Trophoblast cell (in vitro differentiated cells and primary cell): ENCODE results near the gene KCNG4.

Experiments used
- DNase-seq, 2 donors: peaks; one replicate each; pipeline ENCODE4 v3.0.0-alpha.2; 2016
- H2AFZ ChIP-seq: 2 replicates; pipeline ENCODE4 v1.6.1; 2013; ENCODE audit warnings: low read length, moderate library complexity, mild to moderate bottlenecking; ENCODE audit not compliant: insufficient read depth, poor library complexity
- H2AK5ac ChIP-seq: 2 replicates; pipeline ENCODE4 v1.6.1; 2013; ENCODE audit warnings: mild to moderate bottlenecking, low read length
- H2BK120ac ChIP-seq: 2 replicates; pipeline ENCODE4 v1.6.1; 2013; ENCODE audit warnings: low read length, mild to moderate bottlenecking, moderate library complexity; ENCODE audit not compliant: insufficient read depth, poor library complexity
- H2BK12ac ChIP-seq: 2 replicates; pipeline ENCODE4 v1.6.1; 2013; ENCODE audit warnings: mild to moderate bottlenecking, low read length, moderate library complexity
- H2BK5ac ChIP-seq: 2 replicates; pipeline ENCODE4 v1.6.1; 2013; ENCODE audit warnings: low read length, low read depth, moderate library complexity, mild to moderate bottlenecking; ENCODE audit not compliant: poor library complexity
- H3K14ac ChIP-seq: 2 replicates; pipeline ENCODE4 v1.6.1; 2013; ENCODE audit warnings: mild to moderate bottlenecking, low read length
- H3K18ac ChIP-seq: 2 replicates; pipeline ENCODE4 v1.6.1; 2013; ENCODE audit warnings: mild to moderate bottlenecking, low read length
- H3K23ac ChIP-seq: 2 replicates; pipeline ENCODE4 v1.6.1; 2013; ENCODE audit warnings: low read length
- H3K27ac ChIP-seq: 2 replicates; pipeline ENCODE4 v1.5.1; 2013; ENCODE audit warnings: low read depth, mild to moderate bottlenecking, inconsistent platforms, low read length, moderate library complexity
- H3K27me3 ChIP-seq: 2 replicates; pipeline ENCODE4 v1.6.1; 2013; ENCODE audit warnings: inconsistent platforms, mild to moderate bottlenecking, low read length, moderate library complexity; ENCODE audit not compliant: insufficient read depth
- H3K36me3 ChIP-seq, 2 experiments: 1 replicate in 1 of 2; 2 replicates in 1 of 2; pipeline ENCODE4 v1.6.1; 2013; ENCODE audit warnings: low read length in 2 of 2, mild to moderate bottlenecking in 2 of 2, moderate library complexity in 1 of 2; ENCODE audit not compliant: insufficient read depth in 2 of 2, control insufficient read depth in 1 of 2
- H3K4ac ChIP-seq: 2 replicates; pipeline ENCODE4 v1.6.1; 2013; ENCODE audit warnings: low read depth, mild to moderate bottlenecking, low read length, moderate library complexity
- H3K4me1 ChIP-seq, 2 experiments: 1 replicate in 1 of 2; 2 replicates in 1 of 2; pipeline ENCODE4 v1.6.1; 2013; ENCODE audit warnings: low read length in 2 of 2, mild to moderate bottlenecking in 2 of 2, moderate library complexity in 1 of 2; ENCODE audit not compliant: insufficient read depth in 2 of 2, control insufficient read depth in 1 of 2
- H3K4me2 ChIP-seq: 2 replicates; pipeline ENCODE4 v1.6.1; 2013; ENCODE audit warnings: inconsistent platforms, mild to moderate bottlenecking, low read length, moderate library complexity
- H3K4me3 ChIP-seq: 2 replicates; pipeline ENCODE4 v1.5.1; 2013; ENCODE audit warnings: mild to moderate bottlenecking, low read depth, low read length, inconsistent platforms
- H3K79me1 ChIP-seq: one replicate; pipeline ENCODE4 v1.6.1; 2013; ENCODE audit warnings: low read length
- H3K79me2 ChIP-seq: 2 replicates; pipeline ENCODE4 v1.6.1; 2013; ENCODE audit warnings: low read length, mild to moderate bottlenecking; ENCODE audit not compliant: control insufficient read depth, insufficient read depth, poor library complexity
- H3K9ac ChIP-seq: 2 replicates; pipeline ENCODE4 v1.6.1; 2013; ENCODE audit warnings: mild to moderate bottlenecking, low read length
- H3K9me3 ChIP-seq: 2 replicates; pipeline ENCODE4 v1.6.1; 2013; ENCODE audit warnings: low read depth, mild to moderate bottlenecking, control low read depth, inconsistent platforms, low read length; ENCODE audit not compliant: insufficient read depth
- H4K12ac ChIP-seq: 2 replicates; pipeline ENCODE4 v1.6.1; 2013; ENCODE audit warnings: low read depth, mild to moderate bottlenecking, low read length, moderate library complexity
- H4K8ac ChIP-seq: 2 replicates; pipeline ENCODE4 v1.6.1; 2013; ENCODE audit warnings: low read depth, mild to moderate bottlenecking, low read length, moderate library complexity
- H4K91ac ChIP-seq: one replicate; pipeline ENCODE4 v1.6.1; 2013; ENCODE audit warnings: low read depth, mild to moderate bottlenecking, low read length, moderate library complexity
- WGBS: extraction: QIAGEN DNeasy Blood & Tissue Kit; methylation state at CpG from one replicate; pipeline ENCODE4 v1.1.7; 2013; ENCODE audit warnings: missing lambda C conversion rate; ENCODE audit not compliant: insufficient read length, insufficient coverage; ENCODE audit errors: extremely low coverage; 5-methylcytosine and 5-hydroxymethylcytosine counted together

Gene KCNG4

GRCh38 chr16:84212631-84213030 lies 27.2 kb downstream of the KCNG4 start:
- no peak overlapping the region for H3K23ac ChIP-seq
- DNase-seq: no peak
- H2BK5ac ChIP-seq: no peak overlapping the region
- no peak overlapping the region for H2BK12ac ChIP-seq
- no peak overlapping the region for H3K4me2 ChIP-seq
- no peaks in the 10 kb centered on the region for H3K79me1 ChIP-seq
- no peaks in the 10 kb centered on the region for H3K27me3 ChIP-seq
- H3K4me1 ChIP-seq: no peaks in the 10 kb centered on the region
- H3K79me2 ChIP-seq: no peaks in the 10 kb centered on the region
- H3K4me3 ChIP-seq: no peak overlapping the region
- H3K18ac ChIP-seq: no peak overlapping the region
- no peaks in the 10 kb centered on the region for H3K36me3 ChIP-seq
- no peak overlapping the region for H4K12ac ChIP-seq
- H2BK120ac ChIP-seq: no peak overlapping the region
- no peak overlapping the region for H3K27ac ChIP-seq
- WGBS: no CpG with 5 or more reads among the region's 4 CpGs
- no peak overlapping the region for H3K4ac ChIP-seq
- no peak overlapping the region for H3K14ac ChIP-seq
- H4K91ac ChIP-seq: no peak overlapping the region
- H2AK5ac ChIP-seq: no peak overlapping the region
- H3K9me3 ChIP-seq: peaks cover 2% of the 10 kb centered on the region
- H4K8ac ChIP-seq: no peak overlapping the region
- no peak overlapping the region for H2AFZ ChIP-seq
- no peak overlapping the region for H3K9ac ChIP-seq

- Histone ChIP-seq H2BK12ac (no peak overlapping the region), H3K27me3 (no peaks in the 10 kb centered on the region), H3K9ac (no peak overlapping the region), H3K4me3 (no peak overlapping the region), H2AK5ac (no peak overlapping the region), H3K27ac (no peak overlapping the region), H4K12ac (no peak overlapping the region), H4K91ac (no peak overlapping the region), H3K4me1 (no peaks in the 10 kb centered on the region), H3K36me3 (no peaks in the 10 kb centered on the region), H2AFZ (no peak overlapping the region), H3K18ac (no peak overlapping the region), H2BK5ac (no peak overlapping the region), H2BK120ac (no peak overlapping the region), H3K9me3 (peaks cover 2% of the 10 kb centered on the region), H3K23ac (no peak overlapping the region), H3K4me2 (no peak overlapping the region), H3K79me1 (no peaks in the 10 kb centered on the region), H4K8ac (no peak overlapping the region), H3K14ac (no peak overlapping the region), H3K79me2 (no peaks in the 10 kb centered on the region), H3K4ac (no peak overlapping the region)
- DNase-seq: no peak
- WGBS: no CpG with 5 or more reads among the region's 4 CpGs
These were observed 27.7 kb downstream of the KCNG4 start for GRCh38 chr16:84212154-84212553.

GRCh38 chr16:84209989-84210388 lies 29.8 kb downstream of the KCNG4 start:
- Histone ChIP-seq H3K79me2 (no peaks in the 10 kb centered on the region), H4K8ac (no peak overlapping the region), H3K4me3 (no peak overlapping the region), H3K23ac (no peak overlapping the region), H3K27ac (no peak overlapping the region), H3K9ac (no peak overlapping the region), H3K79me1 (no peaks in the 10 kb centered on the region), H2BK5ac (no peak overlapping the region), H4K12ac (no peak overlapping the region), H4K91ac (no peak overlapping the region), H2BK12ac (no peak overlapping the region), H2BK120ac (no peak overlapping the region), H3K9me3 (peaks cover 2% of the 10 kb centered on the region), H3K18ac (no peak overlapping the region), H3K4me1 (no peaks in the 10 kb centered on the region), H3K14ac (no peak overlapping the region), H3K36me3 (no peaks in the 10 kb centered on the region), H3K27me3 (no peaks in the 10 kb centered on the region), H3K4me2 (no peak overlapping the region), H2AK5ac (no peak overlapping the region), H3K4ac (no peak overlapping the region), H2AFZ (no peak overlapping the region)
- no peak for DNase-seq
- no CpG with 5 or more reads among the region's 2 CpGs for WGBS

GRCh38 chr16:84207879-84208278 lies 31.9 kb downstream of the KCNG4 start:
- Histone ChIP-seq H2AFZ (no peak overlapping the region), H2BK120ac (no peak overlapping the region), H3K4me2 (no peak overlapping the region), H3K79me2 (no peaks in the 10 kb centered on the region), H3K14ac (no peak overlapping the region), H3K4ac (no peak overlapping the region), H2BK5ac (no peak overlapping the region), H4K12ac (no peak overlapping the region), H3K18ac (no peak overlapping the region), H3K9me3 (peaks cover 2% of the 10 kb centered on the region), H3K27me3 (no peaks in the 10 kb centered on the region), H4K8ac (no peak overlapping the region), H3K23ac (no peak overlapping the region), H3K4me1 (no peaks in the 10 kb centered on the region), H2BK12ac (no peak overlapping the region), H4K91ac (no peak overlapping the region), H3K9ac (no peak overlapping the region), H2AK5ac (no peak overlapping the region), H3K79me1 (no peaks in the 10 kb centered on the region), H3K4me3 (no peak overlapping the region), H3K27ac (no peak overlapping the region), H3K36me3 (no peaks in the 10 kb centered on the region)
- no peak for DNase-seq
- no CpG with 5 or more reads among the region's 8 CpGs for WGBS
